A549 (cell line): Measurements from ENCODE around the gene HHIPL2. TPM values are rescaled to one million over a fixed set of nuclear protein-coding genes. Genes with fewer than 3 reads are reported as not detected.

Experiments used
- ATAC-seq, 2 experiments: fragments of 200-7000 bp in 1 of 2; fragments of >200 bp in 1 of 2; cut with Nextera tagmentation in 1 of 2; cut with Tn5 transposase in 1 of 2; 3 replicates each; pipeline versions ENCODE4 v1.8.0 to v1.9.1; 2018 to 2020; ENCODE audit warnings: mild to moderate bottlenecking in 1 of 2, moderate library complexity in 1 of 2
- CTCF ChIA-PET: fragments of 300-600 bp; sonication (Branson Sonifier 250); formaldehyde crosslinking; extraction: SDS; loops from one replicate; lab custom pipeline; 2021; ENCODE audit warnings: antibody characterized with exemption, inconsistent platforms; lab: Yijun Ruan, JAX
- POLR2A ChIA-PET: fragments of 350-600 bp; formaldehyde crosslinking; extraction: SDS; loops from one replicate; lab custom pipeline; 2021; ENCODE audit warnings: antibody characterized with exemption, inconsistent platforms; lab: Yijun Ruan, JAX
- DNase-seq, 2 experiments: peaks; one replicate each; pipeline versions ENCODE4 v3.0.0 to v3.0.0-alpha.2; 2011 to 2016; ENCODE audit warnings: low read depth in 1 of 2, low spot score in 1 of 2
- FAIRE-seq: peaks from 2 replicates; lab custom pipeline; 2011; peaks lifted over from hg19 to GRCh38; lab: Jason Lieb, UNC
- H3K27ac ChIP-seq, 2 experiments: fragments of >200 bp; sonication (Bioruptor Twin); formaldehyde crosslinking; 3 replicates each; pipeline ENCODE4 v1.5.1; 2016 to 2017
- H3K4me1 ChIP-seq: fragments of >200 bp; sonication (Bioruptor Twin); formaldehyde crosslinking; 3 replicates; pipeline ENCODE4 v1.6.1; 2016
- H3K4me2 ChIP-seq: fragments of >200 bp; sonication (Bioruptor Twin); formaldehyde crosslinking; 3 replicates; pipeline ENCODE4 v1.6.1; 2016
- H3K4me3 ChIP-seq: fragments of >200 bp; sonication (Bioruptor Twin); formaldehyde crosslinking; 3 replicates; pipeline ENCODE4 v1.5.1; 2016
- H3K9me3 ChIP-seq: fragments of >200 bp; sonication (Bioruptor Twin); formaldehyde crosslinking; 3 replicates; pipeline ENCODE4 v1.6.1; 2016
- CEBPB ChIP-seq, 2 experiments: fragments of >200 bp in 1 of 2; sonication (Bioruptor Twin) in 1 of 2; formaldehyde crosslinking in 1 of 2; IDR thresholded peaks; 2 replicates each; pipeline ENCODE4 v1.6.1; 2012 to 2016
- CHD2 ChIP-seq: fragments of 150-350 bp; IDR thresholded peaks from 2 replicates; pipeline ENCODE4 v1.6.1; 2014; ENCODE audit warnings: low read length; ENCODE audit not compliant: partially characterized antibody
- CHD4 ChIP-seq: fragments of 200-600 bp; sonication (generic); IDR thresholded peaks from 2 replicates; pipeline ENCODE4 v1.6.1; 2016; ENCODE audit warnings: antibody characterized with exemption, mild to moderate bottlenecking, borderline replicate concordance
- EP300 ChIP-seq, 2 experiments: fragments of >200 bp; sonication (Bioruptor Twin); formaldehyde crosslinking; IDR thresholded peaks; 2 replicates in 1 of 2; 3 replicates in 1 of 2; pipeline ENCODE4 v1.6.1; 2016 to 2017
- ESRRA ChIP-seq: fragments of 150-350 bp; IDR thresholded peaks from 2 replicates; pipeline ENCODE4 v1.6.1; 2014; ENCODE audit warnings: mild to moderate bottlenecking, low read length, borderline replicate concordance
- FOSB ChIP-seq: fragments of 250-450 bp; sonication (Bioruptor Pico); IDR thresholded peaks from 2 replicates; pipeline ENCODE4 v1.5.0; 2020; ENCODE audit warnings: mild to moderate bottlenecking, moderate library complexity
- FOXS1 ChIP-seq: fragments of 250-450 bp; sonication (Bioruptor Pico); IDR thresholded peaks from 2 replicates; pipeline ENCODE4 v1.5.0; 2020; ENCODE audit warnings: mild to moderate bottlenecking, moderate library complexity
- GATA3 ChIP-seq: IDR thresholded peaks from 2 replicates; pipeline ENCODE4 v1.6.1; 2012; ENCODE audit warnings: borderline replicate concordance
- HES2 ChIP-seq: fragments of >200 bp; sonication (Bioruptor Twin); formaldehyde crosslinking; IDR thresholded peaks from 2 replicates; pipeline ENCODE4 v1.6.1; 2016
- HOXB13 ChIP-seq: fragments of 250-450 bp; sonication (Bioruptor Pico); IDR thresholded peaks from 2 replicates; pipeline ENCODE4 v1.5.0; 2020; ENCODE audit warnings: low read depth, mild to moderate bottlenecking, moderate library complexity
- KDM1A ChIP-seq: fragments of 200-600 bp; sonication (generic); IDR thresholded peaks from 2 replicates; pipeline ENCODE4 v1.6.1; 2016; ENCODE audit warnings: low read depth, mild to moderate bottlenecking
- MAFK ChIP-seq: fragments of 450-650 bp; IDR thresholded peaks from 2 replicates; pipeline ENCODE4 v1.6.1; 2014; ENCODE audit not compliant: partially characterized antibody
- MYC ChIP-seq: IDR thresholded peaks from 2 replicates; pipeline ENCODE4 v1.6.1; 2012; ENCODE audit warnings: mild to moderate bottlenecking, inconsistent platforms, low read length, improper control_type of control experiment, borderline replicate concordance
- NFE2L2 ChIP-seq: fragments of 150-350 bp; conservative IDR thresholded peaks from 2 replicates; pipeline ENCODE4 v1.6.1; 2014; ENCODE audit warnings: low read length
- NR3C1 ChIP-seq: fragments of >200 bp; sonication (Bioruptor Twin); formaldehyde crosslinking; IDR thresholded peaks from 3 replicates; pipeline ENCODE4 v1.6.1; 2017
- PBX3 ChIP-seq: IDR thresholded peaks from 2 replicates; pipeline ENCODE4 v1.6.1; 2012
- POLR2AphosphoS2 ChIP-seq: conservative IDR thresholded peaks from 2 replicates; pipeline ENCODE4 v1.6.1; 2012; ENCODE audit warnings: low read length, improper control_type of control experiment, inconsistent platforms
- RAD21 ChIP-seq, 2 experiments: fragments of >200 bp in 1 of 2; sonication (Bioruptor Twin) in 1 of 2; formaldehyde crosslinking in 1 of 2; IDR thresholded peaks in 1 of 2; conservative IDR thresholded peaks in 1 of 2; 2 replicates in 1 of 2; 3 replicates in 1 of 2; pipeline ENCODE4 v1.6.1; 2012 to 2018; ENCODE audit warnings: inconsistent platforms in 1 of 2
- RARB ChIP-seq: fragments of 250-450 bp; sonication (Bioruptor Pico); IDR thresholded peaks from 2 replicates; pipeline ENCODE4 v1.8.0; 2021; ENCODE audit warnings: mild to moderate bottlenecking, moderate library complexity
- REST ChIP-seq: fragments of 200-600 bp; sonication (generic); IDR thresholded peaks from 2 replicates; pipeline ENCODE4 v1.6.1; 2016; ENCODE audit warnings: antibody characterized with exemption, mild to moderate bottlenecking, moderate library complexity
- SMC3 ChIP-seq: fragments of >200 bp; sonication (Bioruptor Twin); formaldehyde crosslinking; IDR thresholded peaks from 3 replicates; pipeline ENCODE4 v1.6.1; 2018; ENCODE audit warnings: inconsistent platforms
- SREBF2 ChIP-seq: fragments of 450-650 bp; IDR thresholded peaks from 2 replicates; pipeline ENCODE4 v1.6.1; 2014; ENCODE audit warnings: mild to moderate bottlenecking, moderate library complexity
- ZFP36 ChIP-seq: fragments of 450-650 bp; IDR thresholded peaks from 2 replicates; pipeline ENCODE4 v1.6.1; 2014; ENCODE audit warnings: borderline replicate concordance; ENCODE audit not compliant: partially characterized antibody
- ZSCAN20 ChIP-seq: fragments of 250-450 bp; sonication (Bioruptor Pico); IDR thresholded peaks from 2 replicates; pipeline ENCODE4 v1.8.0; 2022; ENCODE audit warnings: mild to moderate bottlenecking, moderate library complexity
- WGBS: methylation state at CpG from one replicate; pipeline ENCODE4 v1.1.6; 2017; ENCODE audit errors: missing lambda C conversion rate; 5-methylcytosine and 5-hydroxymethylcytosine counted together
- polyA plus RNA-seq, 4 experiments: library from polyadenylated mRNA; depleted of rRNA in 3 of 4; stranded (reverse); fragments of >200 nt; fragmentation: RNase III in 1 of 4; extraction: RNeasy Plus Mini Kit Qiagen cat#74134 plus additional on column Dnase treatment in 1 of 4; gene quantifications; 2 replicates in 3 of 4; 3 replicates in 1 of 4; pipeline ENCODE4 v1.2.3, GENCODE V29; 2011 to 2017
- TF ChIP-seq, protein P1 (sequence below): fragments of >200 bp; sonication (Bioruptor Twin); formaldehyde crosslinking; IDR thresholded peaks from 3 replicates; pipeline ENCODE4 v1.5.1; 2016
- TF ChIP-seq, protein P2 (sequence below): fragments of 250-450 bp; sonication (Bioruptor Pico); IDR thresholded peaks from 2 replicates; pipeline ENCODE4 v1.5.0; 2020; ENCODE audit warnings: low read depth, mild to moderate bottlenecking, moderate library complexity

HHIPL2 gene
- polyA plus RNA-seq, 2 of the 4 experiments (the other 2 are of a cell fraction): 16.6 to 19.6 TPM

DNA sequence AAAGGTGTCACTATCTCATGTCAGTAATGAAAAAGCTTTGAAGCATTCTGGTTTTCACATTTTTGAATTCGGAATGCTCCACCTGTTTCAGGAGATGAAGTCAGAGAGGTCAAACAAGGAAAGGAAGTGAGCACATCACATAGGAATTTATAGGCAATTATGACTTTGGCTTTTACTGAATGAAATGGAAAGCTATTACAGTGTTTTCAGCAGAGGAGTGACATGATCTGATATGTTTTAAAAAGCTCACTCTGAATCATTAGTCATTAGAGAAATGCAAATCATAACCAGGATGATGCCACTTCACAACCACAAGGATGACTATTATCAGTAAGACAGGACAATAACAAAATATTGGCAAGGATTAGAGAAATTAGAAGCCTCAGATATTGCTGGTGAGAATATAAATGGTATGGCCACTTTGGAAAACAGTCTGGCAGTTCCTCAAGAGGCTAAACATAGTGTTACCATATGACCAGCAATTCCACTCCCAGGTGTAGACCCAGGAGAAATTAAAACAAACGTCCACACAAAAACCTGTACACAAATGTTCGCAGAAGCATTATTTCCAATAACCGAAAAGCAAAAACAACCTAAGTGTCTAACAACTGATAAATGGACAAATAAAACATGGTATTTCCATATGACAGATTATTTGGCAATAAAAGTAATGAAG, 34.3 kb upstream of the HHIPL2 start:
- POLR2A ChIA-PET: no interaction called here
- no peak for TF ChIP-seq HES2
- no peak for TF ChIP-seq CHD2
- no peak for TF ChIP-seq POLR2AphosphoS2
- TF ChIP-seq NR3C1: no peak
- no peak for TF ChIP-seq MYC
- TF ChIP-seq, protein P1, sequence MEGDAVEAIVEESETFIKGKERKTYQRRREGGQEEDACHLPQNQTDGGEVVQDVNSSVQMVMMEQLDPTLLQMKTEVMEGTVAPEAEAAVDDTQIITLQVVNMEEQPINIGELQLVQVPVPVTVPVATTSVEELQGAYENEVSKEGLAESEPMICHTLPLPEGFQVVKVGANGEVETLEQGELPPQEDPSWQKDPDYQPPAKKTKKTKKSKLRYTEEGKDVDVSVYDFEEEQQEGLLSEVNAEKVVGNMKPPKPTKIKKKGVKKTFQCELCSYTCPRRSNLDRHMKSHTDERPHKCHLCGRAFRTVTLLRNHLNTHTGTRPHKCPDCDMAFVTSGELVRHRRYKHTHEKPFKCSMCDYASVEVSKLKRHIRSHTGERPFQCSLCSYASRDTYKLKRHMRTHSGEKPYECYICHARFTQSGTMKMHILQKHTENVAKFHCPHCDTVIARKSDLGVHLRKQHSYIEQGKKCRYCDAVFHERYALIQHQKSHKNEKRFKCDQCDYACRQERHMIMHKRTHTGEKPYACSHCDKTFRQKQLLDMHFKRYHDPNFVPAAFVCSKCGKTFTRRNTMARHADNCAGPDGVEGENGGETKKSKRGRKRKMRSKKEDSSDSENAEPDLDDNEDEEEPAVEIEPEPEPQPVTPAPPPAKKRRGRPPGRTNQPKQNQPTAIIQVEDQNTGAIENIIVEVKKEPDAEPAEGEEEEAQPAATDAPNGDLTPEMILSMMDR: no peak
- no peak for TF ChIP-seq ESRRA
- TF ChIP-seq HOXB13 (CRISPR knock-in tag): no peak
- TF ChIP-seq RARB (CRISPR knock-in tag): no peak
- no peak for TF ChIP-seq ZSCAN20 (CRISPR knock-in tag)
- no peak for TF ChIP-seq GATA3
- TF ChIP-seq, protein P2, sequence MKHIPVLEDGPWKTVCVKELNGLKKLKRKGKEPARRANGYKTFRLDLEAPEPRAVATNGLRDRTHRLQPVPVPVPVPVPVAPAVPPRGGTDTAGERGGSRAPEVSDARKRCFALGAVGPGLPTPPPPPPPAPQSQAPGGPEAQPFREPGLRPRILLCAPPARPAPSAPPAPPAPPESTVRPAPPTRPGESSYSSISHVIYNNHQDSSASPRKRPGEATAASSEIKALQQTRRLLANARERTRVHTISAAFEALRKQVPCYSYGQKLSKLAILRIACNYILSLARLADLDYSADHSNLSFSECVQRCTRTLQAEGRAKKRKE (CRISPR knock-in tag): no peak
- TF ChIP-seq SMC3: no peak
- no peak for TF ChIP-seq PBX3
- no peak for TF ChIP-seq SREBF2
- TF ChIP-seq REST: no peak
- TF ChIP-seq EP300 (IDR thresholded peaks at IDR 0.05): no peak
- no peak for TF ChIP-seq CHD4
- H3K27ac ChIP-seq: no peak overlapping the region
- no peak overlapping the region for H3K4me3 ChIP-seq
- CTCF ChIA-PET: interaction anchor here (1.1 kb wide), 2 partner anchors 10 to 52 kb away, joined by 3 to 4 read pairs; no protein-coding TSS in a partner anchor
- ATAC-seq (no peak), DNase-seq (no peak), FAIRE-seq (no peak)
- peaks cover 6% of the 10 kb centered on the region; the same call in 2 of the 3 replicates for H3K4me1 ChIP-seq
- 73% methylated on average over 4 of the region's 4 CpGs for WGBS
- peak overlapping the region; percentile 5; the same call in 2 of the 3 replicates for H3K4me2 ChIP-seq
- H3K9me3 ChIP-seq: no peaks in the 10 kb centered on the region

GRCh38 chr1:222579316-222579715, 31.4 kb upstream of the HHIPL2 start:
- Histone ChIP-seq H3K27ac (no peak overlapping the region), H3K4me3 (no peak overlapping the region), H3K4me1 (peaks cover 6% of the 10 kb centered on the region; the same call in 2 of the 3 replicates), H3K4me2 (no peak overlapping the region)
- 94% methylated on average over 3 of the region's 3 CpGs for WGBS
- POLR2A ChIA-PET: no interaction called here
- TF ChIP-seq MAFK: no peak
- no peak for TF ChIP-seq RAD21 (conservative IDR thresholded peaks at IDR 0.05 in 1 of 2, IDR thresholded peaks at IDR 0.05 in 1 of 2)
- no peak for TF ChIP-seq SMC3
- TF ChIP-seq FOSB (CRISPR knock-in tag): no peak
- no peak for TF ChIP-seq CEBPB (IDR thresholded peaks at IDR 0.05)
- no peak for TF ChIP-seq ZFP36
- TF ChIP-seq FOXS1: no peak
- no peak for TF ChIP-seq KDM1A
- no peak for TF ChIP-seq NFE2L2
- TF ChIP-seq REST: no peak
- no peak for TF ChIP-seq GATA3
- TF ChIP-seq, all 56 proteins: peak for 0
- no peak for ATAC-seq
- no peaks in the 10 kb centered on the region for H3K9me3 ChIP-seq
- FAIRE-seq: no peak
- CTCF ChIA-PET: no interaction called here
- no peak for DNase-seq
